Activated T-helper 1 cell treated with anti-CD3 and anti-CD28 coated beads, Interleukin-12 subunit alpha, Interleukin-12 subunit beta, Interleukin-2, Interleukin-4 antibody, amounts not matched to agents 30 ng/mL and 10 ng/mL and 1 ng/mL, durations not matched to agents 14 hours and 24 hours and 36 hours (primary cell): ENCODE measurements around the gene PER1. TPM values are rescaled to one million over a fixed set of nuclear protein-coding genes. Genes with fewer than 3 reads are reported as not detected.
A peak's percentile ranks its signal among the peaks of the same experiment; 100 is the strongest.
"Not testable (repeated sequence)": the region's sequence is repeated elsewhere in the genome, so short reads cannot be mapped to it uniquely, and the experiment has no call there.

Experiments
- DNase-seq: peaks from one replicate; pipeline ENCODE4 v3.0.0; 2021; ENCODE audit warnings: low spot score
- H3K27ac Mint-ChIP-seq: one replicate; pipeline ENCODE4 v1.8.0; 2021; ENCODE audit warnings: mild to moderate bottlenecking, mixed read lengths
- H3K27me3 Mint-ChIP-seq: one replicate; pipeline ENCODE4 v1.8.0; 2022; ENCODE audit warnings: mild to moderate bottlenecking, moderate library complexity, mixed read lengths; ENCODE audit not compliant: insufficient read depth
- H3K36me3 Mint-ChIP-seq: one replicate; pipeline ENCODE4 v1.8.0; 2021; ENCODE audit warnings: low read depth, mixed read lengths
- H3K4me1 Mint-ChIP-seq: one replicate; pipeline ENCODE4 v1.8.0; 2021; ENCODE audit warnings: low read depth, mixed read lengths
- H3K4me3 Mint-ChIP-seq: one replicate; pipeline ENCODE4 v1.8.0; 2021; ENCODE audit warnings: mild to moderate bottlenecking, moderate library complexity, mixed read lengths
- H3K9me3 Mint-ChIP-seq: one replicate; pipeline ENCODE4 v1.8.0; 2021; ENCODE audit warnings: mixed read lengths
- intact Hi-C: fragments of 100-400 bp; cut with micrococcal nuclease; formaldehyde crosslinking; loops from one replicate; pipeline ENCODE4 v1.15.1; 2024
- total RNA-seq: library from RNA; stranded (reverse); gene quantifications from 2 replicates; pipeline ENCODE4 v1.2.3, GENCODE V29; 2022

Gene PER1
- total RNA-seq, 1 donor from 2014 or later: 36.9 TPM

DNA sequence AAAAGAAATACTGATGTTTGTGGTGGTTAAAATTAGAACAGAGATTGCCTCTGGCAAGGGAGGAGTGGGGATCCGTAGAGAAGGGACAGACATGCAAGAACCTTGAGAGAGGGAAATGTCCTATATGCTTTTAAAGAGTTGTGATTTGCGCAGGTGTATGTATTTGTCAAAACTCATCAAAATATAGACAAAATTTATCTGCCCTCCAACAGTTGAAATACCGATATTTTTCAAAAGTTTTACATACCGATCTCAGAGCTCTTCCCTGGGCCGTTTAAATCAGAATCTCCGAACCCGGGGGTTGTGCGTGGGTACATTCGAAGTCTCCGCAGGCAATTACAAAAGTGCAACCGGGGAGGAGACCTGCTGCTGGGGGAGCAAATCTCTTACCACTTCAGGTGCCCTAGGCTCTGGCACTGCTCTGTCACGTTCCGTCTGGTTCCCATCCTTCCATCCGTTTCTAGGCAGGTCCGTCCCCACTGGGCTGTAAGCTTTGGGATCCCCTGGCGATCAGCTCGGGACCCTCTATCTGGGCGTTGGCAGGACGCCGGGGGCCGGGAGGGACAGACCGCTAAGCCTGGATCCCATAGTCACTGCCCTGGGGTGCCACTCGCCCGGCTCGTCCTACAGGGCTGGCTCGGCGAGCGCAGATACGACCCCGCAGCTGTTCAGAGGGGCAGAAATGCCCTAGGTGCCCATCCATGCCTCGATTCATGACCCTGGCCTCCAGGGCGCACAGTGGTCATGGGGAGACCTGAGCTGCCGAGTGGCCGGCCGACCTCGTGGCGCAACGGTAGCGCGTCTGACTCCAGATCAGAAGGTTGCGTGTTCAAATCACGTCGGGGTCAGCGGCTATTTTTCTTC, 33.6 kb upstream of the PER1 start:
- H3K36me3 Mint-ChIP-seq: no peaks in the 10 kb centered on the region
- no peak overlapping the region for H3K4me3 Mint-ChIP-seq
- peaks cover 5% of the 10 kb centered on the region for H3K27me3 Mint-ChIP-seq
- peak; percentile 82 for DNase-seq
- intact Hi-C loops: loop anchor here (1.0 to 2.0 kb wide), 3 partner anchors 13 to 60 kb away; no protein-coding TSS in a partner anchor
- peaks cover 24% of the 10 kb centered on the region for H3K4me1 Mint-ChIP-seq
- H3K9me3 Mint-ChIP-seq: no peaks in the 10 kb centered on the region
- no peak overlapping the region for H3K27ac Mint-ChIP-seq

DNA sequence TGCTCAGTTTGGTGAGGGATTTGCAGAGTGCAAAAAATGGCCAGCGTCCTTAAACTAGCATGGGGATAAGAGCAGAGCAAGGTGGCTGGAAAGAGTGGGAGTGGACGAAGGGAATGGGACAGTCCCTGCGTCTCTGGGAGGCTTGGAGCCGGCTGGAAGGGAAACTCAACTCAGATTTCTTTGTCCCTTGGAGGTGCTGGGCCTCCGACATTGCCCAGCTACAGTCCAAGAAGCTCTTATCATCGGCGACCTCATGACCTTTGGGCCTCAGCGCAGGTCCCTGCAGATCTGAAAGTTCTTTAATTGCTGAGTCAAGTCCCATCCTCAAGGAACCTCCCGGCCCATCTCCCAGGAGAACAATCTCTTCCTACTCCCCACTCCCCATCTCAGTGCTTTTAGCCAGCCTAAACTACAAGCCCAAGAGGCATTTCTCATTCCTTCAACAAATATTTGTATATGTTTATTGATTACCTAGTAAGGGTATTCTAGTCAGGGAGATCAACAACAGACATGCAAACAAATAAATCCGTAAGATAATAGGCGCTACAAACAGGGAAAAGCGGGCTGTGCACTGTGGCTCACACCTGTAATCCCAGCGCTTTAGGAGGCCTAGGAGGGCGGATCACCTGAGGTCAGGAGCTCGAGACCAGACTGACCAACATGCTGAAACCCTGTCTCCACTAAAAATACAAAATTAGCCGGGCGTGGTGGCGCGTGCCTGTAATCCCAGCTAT, 25.0 kb upstream of the PER1 start:
- Mint-ChIP-seq H3K27me3 (peaks cover 3% of the 10 kb centered on the region), H3K27ac (peak overlapping the region; percentile 76), H3K9me3 (no peaks in the 10 kb centered on the region), H3K4me1 (peaks cover 45% of the 10 kb centered on the region), H3K4me3 (peak overlapping the region; percentile 94), H3K36me3 (no peaks in the 10 kb centered on the region)
- intact Hi-C loops: no loop called here
- DNase-seq: no peak

DNA sequence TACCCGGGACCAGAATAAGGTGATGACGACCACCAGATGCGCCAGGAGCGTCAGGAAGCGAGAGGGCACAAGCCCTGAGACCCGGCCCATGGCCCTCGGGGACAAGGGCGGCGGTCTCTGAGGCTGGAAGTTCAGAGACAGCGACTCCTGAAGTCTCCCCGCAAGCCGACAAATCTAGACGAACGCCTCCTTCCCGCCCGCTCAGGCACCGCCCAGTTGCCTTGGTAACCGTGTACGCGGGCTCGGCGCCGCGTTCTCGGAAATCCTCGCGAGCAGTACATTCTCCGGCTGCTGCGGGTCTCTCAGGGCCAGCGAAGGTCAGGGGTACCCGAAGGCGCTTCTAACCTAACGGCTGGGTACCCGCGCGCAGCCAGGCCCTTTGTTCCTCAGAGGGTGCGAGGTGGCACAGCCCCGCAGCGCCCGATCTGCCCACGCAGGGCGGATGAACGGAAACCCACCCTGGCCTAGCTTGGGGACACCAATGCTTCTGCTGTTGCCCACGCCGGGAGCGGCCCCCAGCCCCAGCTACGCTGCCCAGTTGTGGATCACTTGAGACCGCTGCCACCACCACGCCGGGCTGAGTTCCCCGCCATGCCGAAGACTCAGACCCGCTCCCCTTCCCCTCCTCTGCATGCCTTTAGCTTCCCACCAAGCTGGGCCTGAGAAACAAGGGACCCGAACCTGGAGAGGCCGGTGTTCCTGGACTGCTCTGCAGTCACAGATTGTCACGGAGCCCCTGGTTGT, 24.2 kb upstream of the PER1 start, which contains the start of gene TMEM107:
Gene TMEM107, minus strand, starts transcription at position 184 of the 744 bp plus-strand sequence. Its CDS starts 94 bp downstream, at position 90.
- intact Hi-C loops: no loop called here
- Mint-ChIP-seq H3K4me3 (peak within 1 kb of the TSS; percentile 94), H3K4me1 (peaks cover 40% of the 10 kb centered on the region), H3K9me3 (no peaks in the 10 kb centered on the region), H3K27ac (peak within 1 kb of the TSS; percentile 96), H3K36me3 (no peaks in the 10 kb centered on the region), H3K27me3 (no peaks in the 10 kb centered on the region)
- DNase-seq: peak; percentile 87

GRCh38 chr17:8175795-8176196, 23.6 kb upstream of the PER1 start:
- peaks cover 40% of the 10 kb centered on the region for H3K4me1 Mint-ChIP-seq
- intact Hi-C loops: no loop called here

GRCh38 chr17:8173871-8174322, 21.7 kb upstream of the PER1 start:
- H3K4me3 Mint-ChIP-seq: peak overlapping the region; percentile 87
- H3K36me3 Mint-ChIP-seq: no peaks in the 10 kb centered on the region
- H3K27ac Mint-ChIP-seq: peak overlapping the region; percentile 99
- DNase-seq: no peak
- H3K27me3 Mint-ChIP-seq: peaks cover under 1% of the 10 kb centered on the region
- intact Hi-C loops: loop anchor here (1.0 kb wide), 7 partner anchors 10 to 54 kb away; no protein-coding TSS in a partner anchor
- H3K9me3 Mint-ChIP-seq: no peaks in the 10 kb centered on the region
- peaks cover 40% of the 10 kb centered on the region for H3K4me1 Mint-ChIP-seq

More at GRCh38 chr17:8175795-8176196, 23.6 kb upstream of the PER1 start:
- H3K36me3 Mint-ChIP-seq: no peaks in the 10 kb centered on the region
- peak overlapping the region; percentile 96 for H3K27ac Mint-ChIP-seq
- H3K9me3 Mint-ChIP-seq: no peaks in the 10 kb centered on the region
- no peak for DNase-seq
- H3K27me3 Mint-ChIP-seq: no peaks in the 10 kb centered on the region
- peak overlapping the region; percentile 94 for H3K4me3 Mint-ChIP-seq

GRCh38 chr17:8173056-8173870, 21.1 kb upstream of the PER1 start:
- Mint-ChIP-seq H3K4me1 (peaks cover 45% of the 10 kb centered on the region), H3K36me3 (no peaks in the 10 kb centered on the region), H3K9me3 (no peaks in the 10 kb centered on the region), H3K4me3 (peak overlapping the region; percentile 87), H3K27me3 (peaks cover 2% of the 10 kb centered on the region), H3K27ac (peak overlapping the region; percentile 99)
- DNase-seq: peak; percentile 76
- intact Hi-C loops: loop anchor here (1.0 kb wide), 7 partner anchors 9 to 53 kb away; no protein-coding TSS in a partner anchor

GRCh38 chr17:8170186-8170585, 18.0 kb upstream of the PER1 start:
- H3K27me3 Mint-ChIP-seq, intact Hi-C loops, H3K27ac Mint-ChIP-seq, H3K9me3 Mint-ChIP-seq, DNase-seq, H3K4me3 Mint-ChIP-seq, H3K36me3 Mint-ChIP-seq: not testable (repeated sequence)
- H3K4me1 Mint-ChIP-seq: peaks cover 33% of the 10 kb centered on the region

GRCh38 chr17:8167526-8167925, 15.3 kb upstream of the PER1 start:
- no peak overlapping the region for H3K27ac Mint-ChIP-seq
- intact Hi-C loops: no loop called here

DNA sequence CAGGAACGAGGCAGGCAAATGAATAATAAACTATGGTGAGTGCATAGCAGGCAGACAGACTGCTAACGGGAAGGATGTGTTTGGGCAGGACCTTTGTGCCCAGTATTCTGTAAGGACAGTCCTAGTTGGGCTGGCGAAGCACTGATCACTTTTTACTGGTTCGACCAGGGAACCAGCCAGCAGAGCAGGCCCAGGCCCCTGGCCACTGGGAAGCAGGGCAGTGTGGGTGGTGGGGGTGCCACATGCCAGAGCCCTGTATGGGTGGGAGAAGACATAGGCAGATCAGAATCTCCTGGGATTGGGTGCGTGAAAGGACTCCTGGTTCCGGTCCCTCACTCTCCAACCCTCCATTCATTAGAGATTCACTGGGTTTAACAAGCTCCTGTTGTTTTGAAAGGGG, 14.5 kb upstream of the PER1 start:
- Mint-ChIP-seq H3K27me3 (peaks cover 2% of the 10 kb centered on the region), H3K4me3 (no peak overlapping the region), H3K36me3 (peaks cover 2% of the 10 kb centered on the region), H3K4me1 (peaks cover 32% of the 10 kb centered on the region), H3K9me3 (no peaks in the 10 kb centered on the region), H3K27ac (peak overlapping the region; percentile 67)
- no peak for DNase-seq
- intact Hi-C loops: no loop called here

More at GRCh38 chr17:8167526-8167925, 15.3 kb upstream of the PER1 start:
- Mint-ChIP-seq H3K27me3 (peaks cover 2% of the 10 kb centered on the region), H3K9me3 (no peaks in the 10 kb centered on the region), H3K4me3 (no peak overlapping the region), H3K4me1 (peaks cover 30% of the 10 kb centered on the region), H3K36me3 (peaks cover 1% of the 10 kb centered on the region)
- no peak for DNase-seq

GRCh38 chr17:8164815-8165131, 12.6 kb upstream of the PER1 start:
- intact Hi-C loops: loop anchor here (1.0 kb wide), 3 partner anchors 8 to 23 kb away; no protein-coding TSS in a partner anchor
- Mint-ChIP-seq H3K27ac (peak overlapping the region; percentile 99), H3K27me3 (peaks cover 2% of the 10 kb centered on the region), H3K4me3 (peak overlapping the region; percentile 88), H3K36me3 (peaks cover 17% of the 10 kb centered on the region), H3K9me3 (no peaks in the 10 kb centered on the region), H3K4me1 (peaks cover 51% of the 10 kb centered on the region)
- no peak for DNase-seq

GRCh38 chr17:8163978-8164814, 12.0 kb upstream of the PER1 start:
- peak overlapping the region; percentile 88 for H3K4me3 Mint-ChIP-seq
- DNase-seq: peak; percentile 74
- H3K4me1 Mint-ChIP-seq: peaks cover 57% of the 10 kb centered on the region
- H3K27ac Mint-ChIP-seq: peak overlapping the region; percentile 99
- H3K27me3 Mint-ChIP-seq: peaks cover 2% of the 10 kb centered on the region
- no peaks in the 10 kb centered on the region for H3K9me3 Mint-ChIP-seq
- H3K36me3 Mint-ChIP-seq: peaks cover 20% of the 10 kb centered on the region
- intact Hi-C loops: loop anchor here (1.0 kb wide), 3 partner anchors 8 to 23 kb away; no protein-coding TSS in a partner anchor
